HCT116 (cell line): ENCODE results near the gene IDS.

Experiments
- CEBPB ChIP-seq: IDR thresholded peaks from 2 replicates; pipeline ENCODE4 v1.6.1; 2012; ENCODE audit warnings: low read depth
- EZH2 ChIP-seq: fragments of 200-600 bp; sonication (generic); IDR thresholded peaks from 2 replicates; pipeline ENCODE4 v1.6.1; 2017; ENCODE audit warnings: antibody characterized with exemption, mixed run types
- POLR2A ChIP-seq: IDR thresholded peaks from 2 replicates; pipeline ENCODE4 v1.7.0; 2011; ENCODE audit warnings: borderline replicate concordance; ENCODE audit not compliant: insufficient read depth, insufficient read length; ENCODE audit errors: extremely low read depth
- POLR2AphosphoS5 ChIP-seq: IDR thresholded peaks from 2 replicates; pipeline ENCODE4 v1.6.1; 2011; ENCODE audit warnings: mild to moderate bottlenecking, low read depth, low read length, moderate library complexity
- RAD21 ChIP-seq: IDR thresholded peaks from 2 replicates; pipeline ENCODE4 v1.6.1; 2012; ENCODE audit warnings: low read depth, mild to moderate bottlenecking
- SIN3A ChIP-seq: IDR thresholded peaks from 2 replicates; pipeline ENCODE4 v1.6.1; 2012; ENCODE audit warnings: low read depth
- SRF ChIP-seq: IDR thresholded peaks from 2 replicates; pipeline ENCODE4 v1.6.1; 2012; ENCODE audit warnings: low read depth
- TCF7L2 ChIP-seq: IDR thresholded peaks from 2 replicates; pipeline ENCODE4 v1.7.0; 2011; ENCODE audit warnings: borderline replicate concordance, inconsistent platforms; ENCODE audit not compliant: insufficient read depth, insufficient read length; ENCODE audit errors: extremely low read depth
- TF ChIP-seq, protein P1 (sequence below), 3 experiments: fragments of 200-600 bp in 1 of 3; sonication (generic) in 1 of 3; IDR thresholded peaks in 2 of 3; conservative IDR thresholded peaks in 1 of 3; 2 replicates each; pipeline ENCODE4 v1.5.1; 2012 to 2017; ENCODE audit warnings: low read depth in 2 of 3, low read length in 2 of 3, antibody characterized with exemption in 1 of 3, borderline replicate concordance in 1 of 3, control low read depth in 1 of 3, mild to moderate bottlenecking in 1 of 3, mixed read lengths in 1 of 3, mixed run types in 1 of 3, moderate library complexity in 1 of 3; ENCODE audit not compliant: insufficient read depth in 1 of 3
- TF ChIP-seq, protein P2 (sequence below): IDR thresholded peaks from 2 replicates; pipeline ENCODE4 v1.6.1; 2011; ENCODE audit warnings: mild to moderate bottlenecking, low read length, moderate library complexity; ENCODE audit not compliant: insufficient replicate concordance; ENCODE audit errors: extremely low read depth
- TF ChIP-seq, protein P3 (sequence below): IDR thresholded peaks from 2 replicates; pipeline ENCODE4 v1.6.1; 2012; ENCODE audit warnings: low read depth

DNA sequence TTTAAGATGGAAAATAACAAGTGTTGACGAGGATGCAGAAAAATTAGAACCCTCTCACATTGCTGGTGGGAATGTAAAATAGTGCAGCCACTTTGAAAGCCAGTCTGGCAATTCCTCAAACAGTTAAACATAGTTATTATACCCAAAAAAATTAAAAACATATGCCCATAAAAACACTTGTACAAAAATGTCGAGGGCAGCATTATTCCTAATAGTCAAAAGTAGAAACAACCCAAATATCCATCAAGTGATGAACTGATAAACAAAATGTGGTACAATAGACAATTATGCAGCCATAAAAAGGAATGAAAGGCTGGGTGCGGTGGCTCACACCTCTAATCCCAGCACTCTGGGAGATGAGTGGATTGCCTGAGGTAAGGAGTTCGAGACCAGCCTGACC is 6.3 kb downstream of the IDS start:
- TF ChIP-seq, protein P1, sequence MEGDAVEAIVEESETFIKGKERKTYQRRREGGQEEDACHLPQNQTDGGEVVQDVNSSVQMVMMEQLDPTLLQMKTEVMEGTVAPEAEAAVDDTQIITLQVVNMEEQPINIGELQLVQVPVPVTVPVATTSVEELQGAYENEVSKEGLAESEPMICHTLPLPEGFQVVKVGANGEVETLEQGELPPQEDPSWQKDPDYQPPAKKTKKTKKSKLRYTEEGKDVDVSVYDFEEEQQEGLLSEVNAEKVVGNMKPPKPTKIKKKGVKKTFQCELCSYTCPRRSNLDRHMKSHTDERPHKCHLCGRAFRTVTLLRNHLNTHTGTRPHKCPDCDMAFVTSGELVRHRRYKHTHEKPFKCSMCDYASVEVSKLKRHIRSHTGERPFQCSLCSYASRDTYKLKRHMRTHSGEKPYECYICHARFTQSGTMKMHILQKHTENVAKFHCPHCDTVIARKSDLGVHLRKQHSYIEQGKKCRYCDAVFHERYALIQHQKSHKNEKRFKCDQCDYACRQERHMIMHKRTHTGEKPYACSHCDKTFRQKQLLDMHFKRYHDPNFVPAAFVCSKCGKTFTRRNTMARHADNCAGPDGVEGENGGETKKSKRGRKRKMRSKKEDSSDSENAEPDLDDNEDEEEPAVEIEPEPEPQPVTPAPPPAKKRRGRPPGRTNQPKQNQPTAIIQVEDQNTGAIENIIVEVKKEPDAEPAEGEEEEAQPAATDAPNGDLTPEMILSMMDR (IDR thresholded peaks at IDR 0.05 in 2 of 3, conservative IDR thresholded peaks at IDR 0.05 in 1 of 3; ENCODE audit: borderline replicate concordance in 1 of 3, insufficient read depth in 1 of 3, low read depth in 2 of 3, low read length in 2 of 3): no peak
- TF ChIP-seq, protein P2, sequence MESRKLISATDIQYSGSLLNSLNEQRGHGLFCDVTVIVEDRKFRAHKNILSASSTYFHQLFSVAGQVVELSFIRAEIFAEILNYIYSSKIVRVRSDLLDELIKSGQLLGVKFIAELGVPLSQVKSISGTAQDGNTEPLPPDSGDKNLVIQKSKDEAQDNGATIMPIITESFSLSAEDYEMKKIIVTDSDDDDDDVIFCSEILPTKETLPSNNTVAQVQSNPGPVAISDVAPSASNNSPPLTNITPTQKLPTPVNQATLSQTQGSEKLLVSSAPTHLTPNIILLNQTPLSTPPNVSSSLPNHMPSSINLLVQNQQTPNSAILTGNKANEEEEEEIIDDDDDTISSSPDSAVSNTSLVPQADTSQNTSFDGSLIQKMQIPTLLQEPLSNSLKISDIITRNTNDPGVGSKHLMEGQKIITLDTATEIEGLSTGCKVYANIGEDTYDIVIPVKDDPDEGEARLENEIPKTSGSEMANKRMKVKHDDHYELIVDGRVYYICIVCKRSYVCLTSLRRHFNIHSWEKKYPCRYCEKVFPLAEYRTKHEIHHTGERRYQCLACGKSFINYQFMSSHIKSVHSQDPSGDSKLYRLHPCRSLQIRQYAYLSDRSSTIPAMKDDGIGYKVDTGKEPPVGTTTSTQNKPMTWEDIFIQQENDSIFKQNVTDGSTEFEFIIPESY: no peak
- TF ChIP-seq EZH2 (no peak), SIN3A (no peak), POLR2A (no peak), SRF (no peak), POLR2AphosphoS5 (no peak), RAD21 (no peak), CEBPB (no peak), TCF7L2 (no peak)
- TF ChIP-seq, protein P3, sequence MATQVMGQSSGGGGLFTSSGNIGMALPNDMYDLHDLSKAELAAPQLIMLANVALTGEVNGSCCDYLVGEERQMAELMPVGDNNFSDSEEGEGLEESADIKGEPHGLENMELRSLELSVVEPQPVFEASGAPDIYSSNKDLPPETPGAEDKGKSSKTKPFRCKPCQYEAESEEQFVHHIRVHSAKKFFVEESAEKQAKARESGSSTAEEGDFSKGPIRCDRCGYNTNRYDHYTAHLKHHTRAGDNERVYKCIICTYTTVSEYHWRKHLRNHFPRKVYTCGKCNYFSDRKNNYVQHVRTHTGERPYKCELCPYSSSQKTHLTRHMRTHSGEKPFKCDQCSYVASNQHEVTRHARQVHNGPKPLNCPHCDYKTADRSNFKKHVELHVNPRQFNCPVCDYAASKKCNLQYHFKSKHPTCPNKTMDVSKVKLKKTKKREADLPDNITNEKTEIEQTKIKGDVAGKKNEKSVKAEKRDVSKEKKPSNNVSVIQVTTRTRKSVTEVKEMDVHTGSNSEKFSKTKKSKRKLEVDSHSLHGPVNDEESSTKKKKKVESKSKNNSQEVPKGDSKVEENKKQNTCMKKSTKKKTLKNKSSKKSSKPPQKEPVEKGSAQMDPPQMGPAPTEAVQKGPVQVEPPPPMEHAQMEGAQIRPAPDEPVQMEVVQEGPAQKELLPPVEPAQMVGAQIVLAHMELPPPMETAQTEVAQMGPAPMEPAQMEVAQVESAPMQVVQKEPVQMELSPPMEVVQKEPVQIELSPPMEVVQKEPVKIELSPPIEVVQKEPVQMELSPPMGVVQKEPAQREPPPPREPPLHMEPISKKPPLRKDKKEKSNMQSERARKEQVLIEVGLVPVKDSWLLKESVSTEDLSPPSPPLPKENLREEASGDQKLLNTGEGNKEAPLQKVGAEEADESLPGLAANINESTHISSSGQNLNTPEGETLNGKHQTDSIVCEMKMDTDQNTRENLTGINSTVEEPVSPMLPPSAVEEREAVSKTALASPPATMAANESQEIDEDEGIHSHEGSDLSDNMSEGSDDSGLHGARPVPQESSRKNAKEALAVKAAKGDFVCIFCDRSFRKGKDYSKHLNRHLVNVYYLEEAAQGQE: no peak
